K562 (cell line): Measurements from ENCODE around the gene SPAM1. TPM values are rescaled to one million over a fixed set of nuclear protein-coding genes. Genes with fewer than 3 reads are reported as not detected.

Source experiments
- CEBPG ChIP-seq, 3 experiments: fragments of 200-800 bp in 1 of 3; sonication (Bioruptor generic) in 1 of 3; sonication (generic) in 1 of 3; formaldehyde crosslinking in 1 of 3; IDR thresholded peaks in 2 of 3; conservative IDR thresholded peaks in 1 of 3; 2 replicates each; pipeline versions ENCODE4 v1.6.1 to v1.8.0; 2016 to 2022; ENCODE audit warnings: missing compliant biosample characterization in 2 of 3, missing genetic modification characterization in 2 of 3, mild to moderate bottlenecking in 1 of 3, missing genetic modification reagents in 1 of 3
- CHD2 ChIP-seq: IDR thresholded peaks from 2 replicates; pipeline ENCODE4 v1.6.1; 2011; ENCODE audit warnings: low read depth, low read length
- E2F1 ChIP-seq: sonication (generic); formaldehyde crosslinking; IDR thresholded peaks from 2 replicates; pipeline ENCODE4 v1.8.1; 2023; ENCODE audit warnings: mild to moderate bottlenecking, missing genetic modification reagents, moderate library complexity
- FOXJ3 ChIP-seq: sonication (generic); formaldehyde crosslinking; IDR thresholded peaks from 2 replicates; pipeline ENCODE4 v1.4.0; 2020; ENCODE audit warnings: mild to moderate bottlenecking, missing genetic modification reagents
- HOXB6 ChIP-seq: fragments of 250-450 bp; sonication (Bioruptor Pico); IDR thresholded peaks from 2 replicates; pipeline ENCODE4 v1.5.1; 2022; ENCODE audit warnings: mild to moderate bottlenecking, borderline replicate concordance
- MTF1 ChIP-seq: fragments of 250-450 bp; sonication (Bioruptor Pico); IDR thresholded peaks from 2 replicates; pipeline ENCODE4 v1.9.0; 2021; ENCODE audit warnings: moderate library complexity, mild to moderate bottlenecking, inconsistent platforms, borderline replicate concordance
- NCOA1 ChIP-seq: fragments of 450-650 bp; IDR thresholded peaks from 2 replicates; pipeline ENCODE4 v1.6.1; 2016; ENCODE audit warnings: low read depth
- SMAD3 ChIP-seq: fragments of 450-650 bp; formaldehyde crosslinking; conservative IDR thresholded peaks from 2 replicates; pipeline ENCODE4 v1.4.0; 2020; ENCODE audit warnings: mild to moderate bottlenecking
- SNIP1 ChIP-seq: fragments of 450-650 bp; IDR thresholded peaks from 2 replicates; pipeline ENCODE4 v1.7.1; 2017; ENCODE audit warnings: low read depth, mild to moderate bottlenecking
- SREBF2 ChIP-seq: sonication (generic); formaldehyde crosslinking; IDR thresholded peaks from 2 replicates; pipeline ENCODE4 v1.4.0; 2020; ENCODE audit warnings: mild to moderate bottlenecking, missing genetic modification reagents
- STAT6 ChIP-seq: sonication (generic); formaldehyde crosslinking; IDR thresholded peaks from 2 replicates; pipeline ENCODE4 v1.8.1; 2023; ENCODE audit warnings: mild to moderate bottlenecking, missing genetic modification reagents
- TEAD1 ChIP-seq, 2 experiments: fragments of 450-650 bp in 1 of 2; sonication (generic) in 1 of 2; formaldehyde crosslinking; IDR thresholded peaks; 2 replicates each; pipeline versions ENCODE4 v1.4.0 to v1.8.0; 2020 to 2022; ENCODE audit warnings: mild to moderate bottlenecking in 2 of 2, missing genetic modification reagents in 1 of 2
- TFE3 ChIP-seq: fragments of 450-650 bp; formaldehyde crosslinking; IDR thresholded peaks from 2 replicates; pipeline ENCODE4 v1.4.0; 2020; ENCODE audit warnings: mild to moderate bottlenecking, mixed read lengths
- XRCC5 ChIP-seq: fragments of 200-400 bp; formaldehyde crosslinking; IDR thresholded peaks from 2 replicates; pipeline ENCODE4 v1.6.1; 2017; ENCODE audit warnings: low read depth, mild to moderate bottlenecking, low read length
- YBX1 ChIP-seq: fragments of 450-650 bp; IDR thresholded peaks from 2 replicates; pipeline ENCODE4 v1.7.1; 2016; ENCODE audit warnings: mild to moderate bottlenecking
- ZEB2 ChIP-seq: fragments of 450-650 bp; IDR thresholded peaks from 2 replicates; pipeline ENCODE4 v1.6.1; 2016
- polyA plus RNA-seq, 8 experiments: library from polyadenylated mRNA; depleted of rRNA in 4 of 8; stranded (reverse) in 5 of 8; unstranded in 3 of 8; fragments of >200 nt; fragmentation: Nextera tagmentation in 2 of 8; fragmentation: Illumina TruSeq in 1 of 8; extraction: Ambion mirVana in 2 of 8; extraction: Trizol in 1 of 8; gene quantifications; 2 replicates each; pipeline versions ENCODE4 v1.2.1 to v1.2.3, GENCODE V29; 2011 to 2014; ENCODE audit warnings: inconsistent platforms in 1 of 8, missing spikeins in 1 of 8
- total RNA-seq, 7 experiments: library from RNA; depleted of rRNA in 6 of 7; stranded (reverse); fragments of >200 nt in 6 of 7; fragmentation: Illumina TruSeq in 2 of 7; extraction: Trizol in 2 of 7; gene quantifications; 2 replicates each; pipeline versions ENCODE4 v1.2.1 to v1.2.3, GENCODE V29; 2011 to 2021; ENCODE audit warnings: low replicate concordance in 1 of 7
- TF ChIP-seq, protein P1 (sequence below): fragments of 250-450 bp; sonication (Bioruptor Pico); IDR thresholded peaks from 2 replicates; pipeline ENCODE4 v1.5.0; 2021
- TF ChIP-seq, protein P2 (sequence below): IDR thresholded peaks from 2 replicates; pipeline ENCODE4 v1.6.1; 2014; ENCODE audit warnings: antibody characterized with exemption

The SPAM1 gene
- total and polyA plus RNA-seq, 9 of the 15 experiments (the other 6 are each of a cell fraction or from before 2014, with no cell fraction given), result not detected

GRCh38 chr7:123992913-123993518, 68.0 kb downstream of the SPAM1 start (continued):
- TF ChIP-seq TFE3 (no peak; the same call in 1 of the 2 replicates), TEAD1 (CRISPR knock-in tag; IDR thresholded peaks at IDR 0.05) (peak in 1 of 2 experiments; percentile 98; a peak in 2 of 4 replicates), E2F1 (CRISPR knock-in tag) (no peak), STAT6 (CRISPR knock-in tag) (no peak), YBX1 (no peak), SMAD3 (peak; percentile 99), FOXJ3 (CRISPR knock-in tag) (no peak), SREBF2 (CRISPR knock-in tag) (no peak), ZEB2 (no peak), CHD2 (no peak), NCOA1 (no peak), SNIP1 (no peak), XRCC5 (no peak), CEBPG (CRISPR knock-in tag; IDR thresholded peaks at IDR 0.05) (no peak), CEBPG (tag; conservative IDR thresholded peaks at IDR 0.05 in 1 of 2, IDR thresholded peaks at IDR 0.05 in 1 of 2) (no peak), HOXB6 (CRISPR knock-in tag) (no peak), MTF1 (CRISPR knock-in tag) (no peak)
- TF ChIP-seq, protein P1, sequence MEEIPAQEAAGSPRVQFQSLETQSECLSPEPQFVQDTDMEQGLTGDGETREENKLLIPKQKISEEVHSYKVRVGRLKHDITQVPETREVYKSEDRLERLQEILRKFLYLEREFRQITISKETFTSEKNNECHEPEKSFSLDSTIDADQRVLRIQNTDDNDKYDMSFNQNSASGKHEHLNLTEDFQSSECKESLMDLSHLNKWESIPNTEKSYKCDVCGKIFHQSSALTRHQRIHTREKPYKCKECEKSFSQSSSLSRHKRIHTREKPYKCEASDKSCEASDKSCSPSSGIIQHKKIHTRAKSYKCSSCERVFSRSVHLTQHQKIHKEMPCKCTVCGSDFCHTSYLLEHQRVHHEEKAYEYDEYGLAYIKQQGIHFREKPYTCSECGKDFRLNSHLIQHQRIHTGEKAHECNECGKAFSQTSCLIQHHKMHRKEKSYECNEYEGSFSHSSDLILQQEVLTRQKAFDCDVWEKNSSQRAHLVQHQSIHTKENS, result peak; percentile 91
- TF ChIP-seq, protein P2, sequence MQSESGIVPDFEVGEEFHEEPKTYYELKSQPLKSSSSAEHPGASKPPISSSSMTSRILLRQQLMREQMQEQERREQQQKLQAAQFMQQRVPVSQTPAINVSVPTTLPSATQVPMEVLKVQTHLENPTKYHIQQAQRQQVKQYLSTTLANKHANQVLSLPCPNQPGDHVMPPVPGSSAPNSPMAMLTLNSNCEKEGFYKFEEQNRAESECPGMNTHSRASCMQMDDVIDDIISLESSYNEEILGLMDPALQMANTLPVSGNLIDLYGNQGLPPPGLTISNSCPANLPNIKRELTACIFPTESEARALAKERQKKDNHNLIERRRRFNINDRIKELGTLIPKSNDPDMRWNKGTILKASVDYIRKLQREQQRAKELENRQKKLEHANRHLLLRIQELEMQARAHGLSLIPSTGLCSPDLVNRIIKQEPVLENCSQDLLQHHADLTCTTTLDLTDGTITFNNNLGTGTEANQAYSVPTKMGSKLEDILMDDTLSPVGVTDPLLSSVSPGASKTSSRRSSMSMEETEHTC, result no peak
